Testis (tissue), 3 donors: ENCODE results near the gene EXO1. TPM values are rescaled to one million over a fixed set of nuclear protein-coding genes. Genes with fewer than 3 reads are reported as not detected.

ENCODE experiments used
- DNase-seq: peaks from one replicate; pipeline ENCODE4 v3.0.0-alpha.2; 2019
- H3K27ac ChIP-seq, 2 donors: fragments of 200-600 bp; sonication (generic); one replicate each; pipeline ENCODE4 v1.5.1; 2019
- H3K27me3 ChIP-seq: fragments of 200-600 bp; sonication (generic); one replicate; pipeline ENCODE4 v1.5.1; 2019
- H3K36me3 ChIP-seq: fragments of 200-600 bp; sonication (generic); one replicate; pipeline ENCODE4 v1.5.1; 2017; ENCODE audit warnings: low read depth; ENCODE audit errors: missing control alignments
- H3K4me1 ChIP-seq: fragments of 200-600 bp; sonication (generic); one replicate; pipeline ENCODE4 v1.5.1; 2019
- H3K4me3 ChIP-seq, 2 donors: fragments of 200-600 bp; sonication (generic); one replicate each; pipeline ENCODE4 v1.5.1; 2017 to 2019
- H3K9me3 ChIP-seq: fragments of 200-600 bp; sonication (generic); one replicate; pipeline ENCODE4 v1.5.1; 2017
- POLR2A ChIP-seq: fragments of 450-650 bp; IDR thresholded peaks from one replicate; pipeline ENCODE4 v1.6.1; 2017; ENCODE audit warnings: antibody characterized with exemption, mild to moderate bottlenecking, moderate library complexity
- WGBS, 2 donors: methylation state at CpG; one replicate each; pipeline ENCODE4 v1.1.5; 2018; 5-methylcytosine and 5-hydroxymethylcytosine counted together
- intact Hi-C: fragments of 100-400 bp; cut with DNase I; formaldehyde crosslinking; loops from one replicate; pipeline ENCODE4 v1.15.1; 2023; ENCODE audit warnings: low total_unique reads
- polyA plus RNA-seq: library from polyadenylated mRNA; stranded (reverse); fragments of 350-450 nt; fragmentation: Illumina TruSeq; extraction: RNeasy Lipid Tissue Mini Kit (QIAGEN cat#74804); gene quantifications from one replicate; pipeline ENCODE4 v1.2.3, GENCODE V29; 2014; ENCODE audit warnings: low read depth, low replicate concordance; ENCODE audit not compliant: insufficient read depth
- total RNA-seq, 2 donors: library from RNA; depleted of rRNA; stranded (reverse); fragments of >200 nt; gene quantifications; one replicate each; pipeline ENCODE4 v1.2.3, GENCODE V29; 2016
- TF ChIP-seq, protein P1 (sequence below), 3 experiments: fragments of 450-650 bp in 2 of 3; fragments of 200-600 bp in 1 of 3; sonication (generic) in 1 of 3; IDR thresholded peaks; one replicate each; pipeline ENCODE4 v1.5.1; 2016 to 2019; ENCODE audit warnings: antibody characterized with exemption in 3 of 3, mild to moderate bottlenecking in 2 of 3, moderate library complexity in 1 of 3

Gene EXO1
- total and polyA plus RNA-seq, 3 donors from 2014 or later = 8.2 to 8.4 (median 8.3) TPM

DNA sequence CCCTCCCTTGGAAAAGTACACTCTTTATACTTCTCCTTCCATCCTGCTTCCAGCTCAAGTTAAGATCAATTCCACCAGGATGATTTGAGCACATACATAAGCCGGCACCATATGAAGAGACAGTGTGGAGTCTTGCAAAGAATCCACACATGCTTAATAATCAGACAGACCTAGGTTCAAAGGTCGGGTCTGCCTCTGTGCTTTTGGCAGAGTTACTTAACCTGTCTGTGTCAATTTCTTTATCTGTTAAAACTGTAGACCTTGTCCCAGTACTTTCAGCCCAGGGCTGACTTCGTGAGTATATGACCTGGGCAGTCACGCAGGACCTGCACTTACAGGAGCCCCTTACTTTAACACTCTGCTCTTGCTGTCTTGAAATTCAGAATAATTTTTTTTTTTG, 79.3 kb downstream of the EXO1 start:
- Histone ChIP-seq H3K4me3 (no peak overlapping the region), H3K36me3 (no peaks in the 10 kb centered on the region), H3K4me1 (no peaks in the 10 kb centered on the region), H3K27me3 (no peaks in the 10 kb centered on the region), H3K27ac (no peak overlapping the region), H3K9me3 (no peaks in the 10 kb centered on the region)
- 65 to 70% methylated on average over 4 of the region's 4 CpGs for WGBS, 2 donors
- TF ChIP-seq, protein P1, sequence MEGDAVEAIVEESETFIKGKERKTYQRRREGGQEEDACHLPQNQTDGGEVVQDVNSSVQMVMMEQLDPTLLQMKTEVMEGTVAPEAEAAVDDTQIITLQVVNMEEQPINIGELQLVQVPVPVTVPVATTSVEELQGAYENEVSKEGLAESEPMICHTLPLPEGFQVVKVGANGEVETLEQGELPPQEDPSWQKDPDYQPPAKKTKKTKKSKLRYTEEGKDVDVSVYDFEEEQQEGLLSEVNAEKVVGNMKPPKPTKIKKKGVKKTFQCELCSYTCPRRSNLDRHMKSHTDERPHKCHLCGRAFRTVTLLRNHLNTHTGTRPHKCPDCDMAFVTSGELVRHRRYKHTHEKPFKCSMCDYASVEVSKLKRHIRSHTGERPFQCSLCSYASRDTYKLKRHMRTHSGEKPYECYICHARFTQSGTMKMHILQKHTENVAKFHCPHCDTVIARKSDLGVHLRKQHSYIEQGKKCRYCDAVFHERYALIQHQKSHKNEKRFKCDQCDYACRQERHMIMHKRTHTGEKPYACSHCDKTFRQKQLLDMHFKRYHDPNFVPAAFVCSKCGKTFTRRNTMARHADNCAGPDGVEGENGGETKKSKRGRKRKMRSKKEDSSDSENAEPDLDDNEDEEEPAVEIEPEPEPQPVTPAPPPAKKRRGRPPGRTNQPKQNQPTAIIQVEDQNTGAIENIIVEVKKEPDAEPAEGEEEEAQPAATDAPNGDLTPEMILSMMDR (IDR thresholded peaks at IDR 0.05) = no peak
- no peak for TF ChIP-seq POLR2A
- intact Hi-C loops = no loop called here
- no peak for DNase-seq

DNA sequence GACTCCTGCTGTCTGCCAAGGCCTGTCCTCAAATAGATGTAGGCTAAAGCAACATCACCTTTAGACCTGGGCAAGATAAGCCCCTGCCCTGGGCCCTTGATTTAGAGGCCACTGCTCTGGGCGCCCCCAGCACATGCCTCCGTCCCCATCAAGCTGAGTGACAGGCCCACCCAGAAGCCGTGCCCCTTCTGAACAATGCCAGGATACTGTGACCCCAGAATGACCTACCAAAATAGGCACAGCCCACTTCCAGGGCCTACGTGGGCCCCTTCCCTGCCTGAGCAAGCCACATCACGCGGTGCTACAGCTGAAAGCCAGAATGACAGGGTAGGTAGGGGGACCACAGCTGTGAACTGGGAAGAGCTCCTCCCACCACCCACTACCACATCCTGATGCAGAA, 84.8 kb downstream of the EXO1 start:
- Histone ChIP-seq H3K9me3 (no peaks in the 10 kb centered on the region), H3K36me3 (no peaks in the 10 kb centered on the region), H3K4me3 (no peak overlapping the region), H3K4me1 (peaks cover 5% of the 10 kb centered on the region), H3K27ac (no peak overlapping the region), H3K27me3 (no peaks in the 10 kb centered on the region)
- DNase-seq = no peak
- intact Hi-C loops = no loop called here
- no peak for TF ChIP-seq POLR2A
- TF ChIP-seq, protein P1 (IDR thresholded peaks at IDR 0.05) = no peak
- 88 to 93% methylated on average over 3 to 6 of the region's 6 CpGs for WGBS, 2 donors

DNA sequence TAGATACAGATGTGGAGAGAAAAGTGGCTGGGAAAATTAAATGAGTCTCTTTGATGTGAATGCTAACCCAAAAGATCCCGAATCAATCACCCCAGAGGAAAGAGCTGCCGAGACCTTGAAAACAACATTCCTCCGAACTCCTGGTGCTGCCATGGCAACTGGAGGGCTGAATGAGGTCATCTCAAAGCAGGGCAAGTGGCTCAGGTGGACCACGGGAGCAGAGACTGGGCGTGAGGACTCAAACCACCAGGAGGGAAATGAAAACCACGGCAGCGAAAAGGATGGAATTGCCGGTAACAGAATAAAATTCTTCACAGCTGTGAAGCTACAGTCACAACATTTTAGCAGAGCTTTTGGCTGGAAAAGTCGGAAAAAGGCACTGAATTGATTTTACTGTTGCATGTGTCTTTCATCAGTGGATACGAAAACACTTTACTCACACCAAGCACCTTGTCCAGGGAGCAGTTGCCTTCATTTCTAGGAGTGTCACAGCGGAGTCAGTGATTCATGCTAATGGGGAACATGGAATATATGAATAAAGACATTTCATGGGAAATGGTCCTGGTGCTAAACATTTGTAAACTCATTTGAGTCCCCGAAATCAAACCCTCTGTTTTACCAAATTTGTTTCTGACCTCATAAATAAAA, 86.3 kb downstream of the EXO1 start:
- H3K36me3 ChIP-seq = no peaks in the 10 kb centered on the region
- peaks cover 5% of the 10 kb centered on the region for H3K4me1 ChIP-seq
- H3K4me3 ChIP-seq = no peak overlapping the region
- no peaks in the 10 kb centered on the region for H3K27me3 ChIP-seq
- no peaks in the 10 kb centered on the region for H3K9me3 ChIP-seq
- WGBS, 2 donors = 38 to 52% methylated on average over 12 of the region's 12 CpGs
- H3K27ac ChIP-seq = no peak overlapping the region
- no peak for TF ChIP-seq POLR2A
- TF ChIP-seq, protein P1 (IDR thresholded peaks at IDR 0.05) = no peak
- peak; percentile 80 for DNase-seq
- intact Hi-C loops = no loop called here

GRCh38 chr1:241934866-241935265, 86.9 kb downstream of the EXO1 start:
- Histone ChIP-seq H3K4me3 (no peak overlapping the region), H3K27ac (no peak overlapping the region), H3K4me1 (peaks cover 5% of the 10 kb centered on the region), H3K27me3 (no peaks in the 10 kb centered on the region), H3K9me3 (no peaks in the 10 kb centered on the region), H3K36me3 (no peaks in the 10 kb centered on the region)
- TF ChIP-seq POLR2A = no peak
- TF ChIP-seq, protein P1 (IDR thresholded peaks at IDR 0.05) = no peak
- DNase-seq = peak; percentile 62
- intact Hi-C loops = no loop called here
- WGBS, 2 donors = 30 to 31% methylated on average over 7 of the region's 7 CpGs

Other genes starting within 250 kb of the EXO1 start
- gene CHML, start 207.8 kb upstream of the EXO1 start, total RNA-seq = 10 to 100 TPM; 20.0 to 26.2 TPM
- 5.8 TPM for gene CHML, start 207.8 kb upstream of the EXO1 start, polyA plus RNA-seq
- 10 to 100 TPM; 41.4 to 45.8 TPM for gene OPN3, start 207.8 kb upstream of the EXO1 start, total RNA-seq
- gene OPN3, start 207.8 kb upstream of the EXO1 start, polyA plus RNA-seq = 25.8 TPM
- 1 to 10 TPM; 4.3 to 5.5 TPM for gene WDR64, start 195.9 kb upstream of the EXO1 start, total RNA-seq
- gene WDR64, start 195.9 kb upstream of the EXO1 start, polyA plus RNA-seq = 7.1 TPM
- not detected for gene BECN2, start 109.6 kb downstream of the EXO1 start, total RNA-seq
- gene BECN2, start 109.6 kb downstream of the EXO1 start, polyA plus RNA-seq = not detected
- under 1 TPM; 0.50 to 0.63 TPM for gene MAP1LC3C, start 150.9 kb downstream of the EXO1 start, total RNA-seq
- 0.65 TPM for gene MAP1LC3C, start 150.9 kb downstream of the EXO1 start, polyA plus RNA-seq